H1 (cell line): ENCODE measurements around the gene GREB1. TPM values are rescaled to one million over a fixed set of nuclear protein-coding genes. Genes with fewer than 3 reads are reported as not detected.

Experiments
- SP1 ChIP-seq: IDR thresholded peaks from 2 replicates; pipeline ENCODE4 v1.6.1; 2011; ENCODE audit warnings: low read depth, low read length
- polyA plus RNA-seq, 7 experiments: library from polyadenylated mRNA; depleted of rRNA in 3 of 7; stranded (reverse) in 5 of 7; unstranded in 2 of 7; fragments of >200 nt in 5 of 7; fragments of 200-250 nt in 2 of 7; gene quantifications; 1 replicate in 5 of 7; 2 replicates in 1 of 7; 4 replicates in 1 of 7; pipeline versions ENCODE4 v1.2.1 to v1.2.3, GENCODE V29; 2011 to 2013; ENCODE audit warnings: missing spikeins in 2 of 7, mixed read lengths in 2 of 7
- total RNA-seq: library from RNA; stranded (reverse); fragmentation: NEBNext Ultra II Directional; extraction: Animal tissue kit (Norgen Biotek cat#: 25700); gene quantifications from 2 replicates; pipeline ENCODE4 v1.2.1, GENCODE V29; 2021
- TF ChIP-seq, protein P1 (sequence below): fragments of 300-600 bp; sonication (generic); IDR thresholded peaks from 2 replicates; pipeline ENCODE4 v1.7.1; 2012; ENCODE audit warnings: low read length, moderate library complexity, mild to moderate bottlenecking, inconsistent platforms; ENCODE audit not compliant: insufficient replicate concordance

Gene GREB1
- total and polyA plus RNA-seq, 2 of the 8 experiments (the other 6 are each of a cell fraction or from before 2014, with no cell fraction given) = 7.9 to 43.4 TPM

DNA sequence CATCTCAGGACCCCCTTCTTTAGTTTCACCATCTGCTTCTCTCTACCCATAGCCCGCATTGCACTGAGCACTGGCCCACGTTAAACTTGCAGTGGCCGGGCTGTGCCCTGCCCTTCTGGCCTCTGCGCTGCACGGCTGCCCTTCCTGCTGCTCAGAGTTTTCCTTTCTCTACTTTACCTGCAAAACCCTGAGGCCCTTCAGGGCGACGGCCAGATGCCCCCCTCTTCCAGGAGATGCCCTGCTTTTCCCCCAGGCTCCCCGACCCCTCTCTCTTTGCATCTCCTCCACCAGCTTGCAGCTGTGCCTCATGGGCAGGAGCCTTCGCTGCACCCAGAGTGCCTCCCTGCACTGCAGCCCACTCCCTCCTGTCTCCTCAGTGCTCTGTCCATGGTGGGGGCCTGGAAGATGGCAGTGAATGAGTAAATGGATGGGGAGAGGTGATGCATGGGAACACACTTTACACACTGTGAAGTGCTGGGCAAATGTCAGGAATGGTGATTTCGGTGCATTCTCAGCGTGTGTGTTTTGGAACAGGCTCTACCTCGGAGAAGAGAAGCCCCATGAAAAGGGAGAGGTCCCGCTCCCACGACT is 82.3 kb downstream of the GREB1 start (continued):
- TF ChIP-seq, protein P1, sequence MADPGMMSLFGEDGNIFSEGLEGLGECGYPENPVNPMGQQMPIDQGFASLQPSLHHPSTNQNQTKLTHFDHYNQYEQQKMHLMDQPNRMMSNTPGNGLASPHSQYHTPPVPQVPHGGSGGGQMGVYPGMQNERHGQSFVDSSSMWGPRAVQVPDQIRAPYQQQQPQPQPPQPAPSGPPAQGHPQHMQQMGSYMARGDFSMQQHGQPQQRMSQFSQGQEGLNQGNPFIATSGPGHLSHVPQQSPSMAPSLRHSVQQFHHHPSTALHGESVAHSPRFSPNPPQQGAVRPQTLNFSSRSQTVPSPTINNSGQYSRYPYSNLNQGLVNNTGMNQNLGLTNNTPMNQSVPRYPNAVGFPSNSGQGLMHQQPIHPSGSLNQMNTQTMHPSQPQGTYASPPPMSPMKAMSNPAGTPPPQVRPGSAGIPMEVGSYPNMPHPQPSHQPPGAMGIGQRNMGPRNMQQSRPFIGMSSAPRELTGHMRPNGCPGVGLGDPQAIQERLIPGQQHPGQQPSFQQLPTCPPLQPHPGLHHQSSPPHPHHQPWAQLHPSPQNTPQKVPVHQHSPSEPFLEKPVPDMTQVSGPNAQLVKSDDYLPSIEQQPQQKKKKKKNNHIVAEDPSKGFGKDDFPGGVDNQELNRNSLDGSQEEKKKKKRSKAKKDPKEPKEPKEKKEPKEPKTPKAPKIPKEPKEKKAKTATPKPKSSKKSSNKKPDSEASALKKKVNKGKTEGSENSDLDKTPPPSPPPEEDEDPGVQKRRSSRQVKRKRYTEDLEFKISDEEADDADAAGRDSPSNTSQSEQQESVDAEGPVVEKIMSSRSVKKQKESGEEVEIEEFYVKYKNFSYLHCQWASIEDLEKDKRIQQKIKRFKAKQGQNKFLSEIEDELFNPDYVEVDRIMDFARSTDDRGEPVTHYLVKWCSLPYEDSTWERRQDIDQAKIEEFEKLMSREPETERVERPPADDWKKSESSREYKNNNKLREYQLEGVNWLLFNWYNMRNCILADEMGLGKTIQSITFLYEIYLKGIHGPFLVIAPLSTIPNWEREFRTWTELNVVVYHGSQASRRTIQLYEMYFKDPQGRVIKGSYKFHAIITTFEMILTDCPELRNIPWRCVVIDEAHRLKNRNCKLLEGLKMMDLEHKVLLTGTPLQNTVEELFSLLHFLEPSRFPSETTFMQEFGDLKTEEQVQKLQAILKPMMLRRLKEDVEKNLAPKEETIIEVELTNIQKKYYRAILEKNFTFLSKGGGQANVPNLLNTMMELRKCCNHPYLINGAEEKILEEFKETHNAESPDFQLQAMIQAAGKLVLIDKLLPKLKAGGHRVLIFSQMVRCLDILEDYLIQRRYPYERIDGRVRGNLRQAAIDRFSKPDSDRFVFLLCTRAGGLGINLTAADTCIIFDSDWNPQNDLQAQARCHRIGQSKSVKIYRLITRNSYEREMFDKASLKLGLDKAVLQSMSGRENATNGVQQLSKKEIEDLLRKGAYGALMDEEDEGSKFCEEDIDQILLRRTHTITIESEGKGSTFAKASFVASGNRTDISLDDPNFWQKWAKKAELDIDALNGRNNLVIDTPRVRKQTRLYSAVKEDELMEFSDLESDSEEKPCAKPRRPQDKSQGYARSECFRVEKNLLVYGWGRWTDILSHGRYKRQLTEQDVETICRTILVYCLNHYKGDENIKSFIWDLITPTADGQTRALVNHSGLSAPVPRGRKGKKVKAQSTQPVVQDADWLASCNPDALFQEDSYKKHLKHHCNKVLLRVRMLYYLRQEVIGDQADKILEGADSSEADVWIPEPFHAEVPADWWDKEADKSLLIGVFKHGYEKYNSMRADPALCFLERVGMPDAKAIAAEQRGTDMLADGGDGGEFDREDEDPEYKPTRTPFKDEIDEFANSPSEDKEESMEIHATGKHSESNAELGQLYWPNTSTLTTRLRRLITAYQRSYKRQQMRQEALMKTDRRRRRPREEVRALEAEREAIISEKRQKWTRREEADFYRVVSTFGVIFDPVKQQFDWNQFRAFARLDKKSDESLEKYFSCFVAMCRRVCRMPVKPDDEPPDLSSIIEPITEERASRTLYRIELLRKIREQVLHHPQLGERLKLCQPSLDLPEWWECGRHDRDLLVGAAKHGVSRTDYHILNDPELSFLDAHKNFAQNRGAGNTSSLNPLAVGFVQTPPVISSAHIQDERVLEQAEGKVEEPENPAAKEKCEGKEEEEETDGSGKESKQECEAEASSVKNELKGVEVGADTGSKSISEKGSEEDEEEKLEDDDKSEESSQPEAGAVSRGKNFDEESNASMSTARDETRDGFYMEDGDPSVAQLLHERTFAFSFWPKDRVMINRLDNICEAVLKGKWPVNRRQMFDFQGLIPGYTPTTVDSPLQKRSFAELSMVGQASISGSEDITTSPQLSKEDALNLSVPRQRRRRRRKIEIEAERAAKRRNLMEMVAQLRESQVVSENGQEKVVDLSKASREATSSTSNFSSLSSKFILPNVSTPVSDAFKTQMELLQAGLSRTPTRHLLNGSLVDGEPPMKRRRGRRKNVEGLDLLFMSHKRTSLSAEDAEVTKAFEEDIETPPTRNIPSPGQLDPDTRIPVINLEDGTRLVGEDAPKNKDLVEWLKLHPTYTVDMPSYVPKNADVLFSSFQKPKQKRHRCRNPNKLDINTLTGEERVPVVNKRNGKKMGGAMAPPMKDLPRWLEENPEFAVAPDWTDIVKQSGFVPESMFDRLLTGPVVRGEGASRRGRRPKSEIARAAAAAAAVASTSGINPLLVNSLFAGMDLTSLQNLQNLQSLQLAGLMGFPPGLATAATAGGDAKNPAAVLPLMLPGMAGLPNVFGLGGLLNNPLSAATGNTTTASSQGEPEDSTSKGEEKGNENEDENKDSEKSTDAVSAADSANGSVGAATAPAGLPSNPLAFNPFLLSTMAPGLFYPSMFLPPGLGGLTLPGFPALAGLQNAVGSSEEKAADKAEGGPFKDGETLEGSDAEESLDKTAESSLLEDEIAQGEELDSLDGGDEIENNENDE = no peak
- TF ChIP-seq SP1 = no peak
